ENCODE measurements around the gene ERVK3-1.

GRCh38 chr19:58268344-58268743, 36.8 kb upstream of the ERVK3-1 start:
- TF ChIP-seq YY1 (IDR thresholded peaks at IDR 0.05; ENCODE audit: insufficient read depth, insufficient read length) (no peak), SUZ12 (IDR thresholded peaks at IDR 0.05; ENCODE audit: extremely low read depth, insufficient read depth, insufficient read length) (no peak), ZNF274 (IDR thresholded peaks at IDR 0.05; ENCODE audit: low read depth, low read length) (no peak)

Measured in NT2/D1 (cell line).